Fibroblast of mammary gland (primary cell): ENCODE results near the gene TSGA10.

Source experiments
- DNase-seq: peaks from one replicate; pipeline ENCODE4 v3.0.0-alpha.2; 2010; ENCODE audit warnings: low read depth
- H3K4me3 ChIP-seq: 2 replicates; pipeline ENCODE4 v1.5.1; 2011; ENCODE audit warnings: low read depth, mild to moderate bottlenecking, low read length, moderate library complexity; ENCODE audit not compliant: control insufficient read depth
- TF ChIP-seq, protein P1 (sequence below): conservative IDR thresholded peaks from 2 replicates; pipeline ENCODE4 v1.5.1; 2011; ENCODE audit warnings: low read depth, low read length, inconsistent platforms; ENCODE audit not compliant: control insufficient read depth, insufficient read depth

Gene TSGA10

DNA sequence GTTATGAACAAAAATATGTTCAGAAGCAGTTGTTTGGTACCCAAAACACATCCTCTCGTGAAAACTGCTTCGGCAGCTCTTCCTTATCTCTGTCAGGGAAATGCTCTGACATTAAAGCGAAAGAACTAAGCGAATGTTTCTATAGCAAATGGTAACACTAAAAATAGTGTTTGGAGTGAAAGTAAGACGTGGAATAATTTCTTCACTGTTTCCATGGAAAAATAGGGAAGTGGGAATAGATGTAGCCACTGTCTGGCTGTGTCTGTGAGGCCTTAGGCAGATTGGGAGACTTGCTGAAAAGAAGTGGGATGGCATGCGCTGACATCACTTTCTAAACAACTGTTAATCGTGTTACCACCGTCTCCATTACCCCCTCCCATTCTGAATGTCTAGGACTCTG is 207.2 kb downstream of the TSGA10 start:
- DNase-seq, result no peak
- H3K4me3 ChIP-seq, result no peak overlapping the region
- TF ChIP-seq, protein P1, sequence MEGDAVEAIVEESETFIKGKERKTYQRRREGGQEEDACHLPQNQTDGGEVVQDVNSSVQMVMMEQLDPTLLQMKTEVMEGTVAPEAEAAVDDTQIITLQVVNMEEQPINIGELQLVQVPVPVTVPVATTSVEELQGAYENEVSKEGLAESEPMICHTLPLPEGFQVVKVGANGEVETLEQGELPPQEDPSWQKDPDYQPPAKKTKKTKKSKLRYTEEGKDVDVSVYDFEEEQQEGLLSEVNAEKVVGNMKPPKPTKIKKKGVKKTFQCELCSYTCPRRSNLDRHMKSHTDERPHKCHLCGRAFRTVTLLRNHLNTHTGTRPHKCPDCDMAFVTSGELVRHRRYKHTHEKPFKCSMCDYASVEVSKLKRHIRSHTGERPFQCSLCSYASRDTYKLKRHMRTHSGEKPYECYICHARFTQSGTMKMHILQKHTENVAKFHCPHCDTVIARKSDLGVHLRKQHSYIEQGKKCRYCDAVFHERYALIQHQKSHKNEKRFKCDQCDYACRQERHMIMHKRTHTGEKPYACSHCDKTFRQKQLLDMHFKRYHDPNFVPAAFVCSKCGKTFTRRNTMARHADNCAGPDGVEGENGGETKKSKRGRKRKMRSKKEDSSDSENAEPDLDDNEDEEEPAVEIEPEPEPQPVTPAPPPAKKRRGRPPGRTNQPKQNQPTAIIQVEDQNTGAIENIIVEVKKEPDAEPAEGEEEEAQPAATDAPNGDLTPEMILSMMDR, result no peak
